ENCODE results near the gene CHST1.

DNA sequence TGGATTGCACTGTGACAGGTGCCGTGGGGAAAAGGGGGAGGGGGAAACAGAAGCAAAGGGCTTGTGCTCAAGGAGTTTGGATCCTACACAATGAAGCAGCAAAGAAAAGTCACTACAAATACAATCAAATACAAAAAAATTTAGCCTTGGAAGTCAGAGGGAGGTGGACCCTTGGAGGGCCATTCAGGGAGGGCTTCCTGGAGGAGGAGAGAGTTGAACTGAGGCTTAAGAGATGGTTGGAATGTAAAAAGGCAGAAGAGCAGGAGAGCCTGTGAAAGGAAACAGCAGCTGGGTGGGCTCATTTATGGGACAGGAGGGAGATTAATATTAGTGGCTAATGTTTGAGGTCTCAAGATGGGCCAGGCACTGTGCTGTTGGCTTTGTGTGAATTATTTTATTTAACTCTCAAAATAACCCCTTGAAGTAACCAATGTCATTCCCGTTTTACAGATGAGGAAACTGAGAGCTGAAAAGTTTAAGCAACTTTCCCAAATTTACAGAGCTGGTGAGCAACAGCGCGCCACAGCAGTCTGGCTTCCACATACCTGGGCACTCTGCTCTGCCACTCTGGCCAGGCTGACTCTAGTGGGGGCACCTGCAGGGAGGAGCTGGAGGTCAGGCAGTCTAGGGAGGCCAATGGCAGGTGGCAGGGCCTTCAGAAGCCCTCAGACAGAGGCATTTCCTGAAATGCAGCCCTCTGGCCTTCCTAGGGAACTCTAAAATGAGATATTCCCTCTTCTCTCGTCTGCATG is 2.7 kb upstream of the CHST1 start:
- TF ChIP-seq TAF1 (IDR thresholded peaks at IDR 0.05; ENCODE audit: low read depth): no peak
- TF ChIP-seq EP300 (IDR thresholded peaks at IDR 0.05; ENCODE audit: borderline replicate concordance): no peak
- no peak for TF ChIP-seq MAX (IDR thresholded peaks at IDR 0.05)
- TF ChIP-seq ZBTB7A (IDR thresholded peaks at IDR 0.05; ENCODE audit: low read depth): no peak
- TF ChIP-seq FOXM1 (IDR thresholded peaks at IDR 0.05; ENCODE audit: borderline replicate concordance, low read depth): no peak

Measured in Ishikawa (cell line).